ENCODE measurements around the gene PRR18. TPM values are rescaled to one million over a fixed set of nuclear protein-coding genes. Genes with fewer than 3 reads are reported as not detected.

PRR18 gene
- total RNA-seq, 1 experiment from 2014 or later = not detected

- in situ Hi-C loops (cut with HindIII; ENCODE audit: low pct_unique_long_range_greater_than_20kb, low sequenced_read_pairs) = no loop called here
- DNase-seq (ENCODE audit: low read depth) = no peak
Observed at GRCh38 chr6:166335378-166336302, 27.4 kb upstream of the PRR18 start.

- DNase-seq (ENCODE audit: low read depth) = no peak
- in situ Hi-C loops (cut with HindIII; ENCODE audit: low pct_unique_long_range_greater_than_20kb, low sequenced_read_pairs) = no loop called here
Observed at GRCh38 chr6:166334878-166335277, 26.7 kb upstream of the PRR18 start.

GRCh38 chr6:166333172-166333995 lies 25.2 kb upstream of the PRR18 start:
- DNase-seq (ENCODE audit: low read depth) = no peak
- in situ Hi-C loops (cut with HindIII; ENCODE audit: low pct_unique_long_range_greater_than_20kb, low sequenced_read_pairs) = no loop called here

- in situ Hi-C loops (cut with HindIII; ENCODE audit: low pct_unique_long_range_greater_than_20kb, low sequenced_read_pairs) = no loop called here
- DNase-seq (ENCODE audit: low read depth) = no peak
Observed at GRCh38 chr6:166331503-166332415, 23.6 kb upstream of the PRR18 start.

GRCh38 chr6:166330612-166331011 lies 22.4 kb upstream of the PRR18 start:
- in situ Hi-C loops (cut with HindIII; ENCODE audit: low pct_unique_long_range_greater_than_20kb, low sequenced_read_pairs) = no loop called here
- peak; percentile 83 for DNase-seq (ENCODE audit: low read depth)

GRCh38 chr6:166325383-166326042 lies 17.3 kb upstream of the PRR18 start:
- DNase-seq (ENCODE audit: low read depth) = no peak
- in situ Hi-C loops (cut with HindIII; ENCODE audit: low pct_unique_long_range_greater_than_20kb, low sequenced_read_pairs) = no loop called here

- DNase-seq (ENCODE audit: low read depth) = no peak
- in situ Hi-C loops (cut with HindIII; ENCODE audit: low pct_unique_long_range_greater_than_20kb, low sequenced_read_pairs) = no loop called here
Observed at GRCh38 chr6:166323395-166323794, 15.2 kb upstream of the PRR18 start.

- in situ Hi-C loops (cut with HindIII; ENCODE audit: low pct_unique_long_range_greater_than_20kb, low sequenced_read_pairs) = no loop called here
- peak; percentile 81 for DNase-seq (ENCODE audit: low read depth)
Observed at GRCh38 chr6:166318649-166319600, 10.7 kb upstream of the PRR18 start.

- in situ Hi-C loops (cut with HindIII; ENCODE audit: low pct_unique_long_range_greater_than_20kb, low sequenced_read_pairs) = no loop called here
- peak; percentile 77 for DNase-seq (ENCODE audit: low read depth)
Observed at GRCh38 chr6:166318227-166318626, 10.0 kb upstream of the PRR18 start.

GRCh38 chr6:166317261-166318212 lies 9.3 kb upstream of the PRR18 start:
- DNase-seq (ENCODE audit: low read depth) = no peak
- in situ Hi-C loops (cut with HindIII; ENCODE audit: low pct_unique_long_range_greater_than_20kb, low sequenced_read_pairs) = no loop called here

- in situ Hi-C loops (cut with HindIII; ENCODE audit: low pct_unique_long_range_greater_than_20kb, low sequenced_read_pairs) = no loop called here
- DNase-seq (ENCODE audit: low read depth) = no peak
Observed at GRCh38 chr6:166315436-166315835, 7.2 kb upstream of the PRR18 start.

- in situ Hi-C loops (cut with HindIII; ENCODE audit: low pct_unique_long_range_greater_than_20kb, low sequenced_read_pairs) = no loop called here
- no peak for DNase-seq (ENCODE audit: low read depth)
Observed at GRCh38 chr6:166314454-166314853, 6.3 kb upstream of the PRR18 start.

- DNase-seq (ENCODE audit: low read depth) = peak; percentile 3
- in situ Hi-C loops (cut with HindIII; ENCODE audit: low pct_unique_long_range_greater_than_20kb, low sequenced_read_pairs) = no loop called here
Observed at GRCh38 chr6:166313255-166314070, 5.3 kb upstream of the PRR18 start.

- no peak for DNase-seq (ENCODE audit: low read depth)
- in situ Hi-C loops (cut with HindIII; ENCODE audit: low pct_unique_long_range_greater_than_20kb, low sequenced_read_pairs) = no loop called here
Observed at GRCh38 chr6:166312832-166313231, 4.6 kb upstream of the PRR18 start.

GRCh38 chr6:166310634-166311033 lies 2.4 kb upstream of the PRR18 start:
- no peak for DNase-seq (ENCODE audit: low read depth)
- in situ Hi-C loops (cut with HindIII; ENCODE audit: low pct_unique_long_range_greater_than_20kb, low sequenced_read_pairs) = no loop called here
